NCI-H69 (cell line): Measurements from ENCODE around the gene MOGAT3.
"Not testable (repeated sequence)": the region's sequence is repeated elsewhere in the genome, so short reads cannot be mapped to it uniquely, and the experiment has no call there.

Source experiments
- DNase-seq: peaks from one replicate; lab custom pipeline; 2025; lab: John Stamatoyannopoulos, UW

MOGAT3 gene

GRCh38 chr7:101203740-101204738 lies 3.2 kb upstream of the MOGAT3 start:
- DNase-seq: not testable (repeated sequence)

GRCh38 chr7:101202603-101202918 lies 1.7 kb upstream of the MOGAT3 start:
- no peak for DNase-seq

- DNase-seq: peak; percentile 62
These were observed 1.1 kb upstream of the MOGAT3 start for GRCh38 chr7:101201695-101202602.

- DNase-seq: no peak
These were observed 353 bp downstream of the MOGAT3 start for GRCh38 chr7:101200504-101200861.

- not testable (repeated sequence) for DNase-seq
These were observed 1.3 kb downstream of the MOGAT3 start for GRCh38 chr7:101199522-101199921.

- no peak for DNase-seq
These were observed 2.4 kb downstream of the MOGAT3 start for GRCh38 chr7:101198476-101198875.

GRCh38 chr7:101197991-101198390 lies 2.8 kb downstream of the MOGAT3 start:
- DNase-seq: no peak

GRCh38 chr7:101195884-101196283 lies 5.0 kb downstream of the MOGAT3 start:
- DNase-seq: no peak

- no peak for DNase-seq
These were observed 11.7 kb downstream of the MOGAT3 start for GRCh38 chr7:101189109-101189508.

- no peak for DNase-seq
These were observed 13.9 kb downstream of the MOGAT3 start for GRCh38 chr7:101186844-101187428.

- DNase-seq: no peak
These were observed 14.6 kb downstream of the MOGAT3 start for GRCh38 chr7:101186194-101186593.

- DNase-seq: no peak
These were observed 15.5 kb downstream of the MOGAT3 start for GRCh38 chr7:101185258-101185839.

GRCh38 chr7:101180130-101180755 lies 20.6 kb downstream of the MOGAT3 start, which contains the start of gene NAT16:
Gene NAT16 (minus strand): TSS chr7:101180293. CDS start chr7:101174807, 5,486 bp downstream.
- DNase-seq: no peak

GRCh38 chr7:101179713-101180112 lies 21.1 kb downstream of the MOGAT3 start:
- peak; percentile 26 for DNase-seq

GRCh38 chr7:101179117-101179516 lies 21.7 kb downstream of the MOGAT3 start:
- peak; percentile 61 for DNase-seq

- no peak for DNase-seq
These were observed 23.2 kb downstream of the MOGAT3 start for GRCh38 chr7:101177644-101178043.

- DNase-seq: no peak
These were observed 25.2 kb downstream of the MOGAT3 start for GRCh38 chr7:101175664-101176063.

- DNase-seq: no peak
These were observed 26.4 kb downstream of the MOGAT3 start for GRCh38 chr7:101174322-101174854.

- peak; percentile 63 for DNase-seq
These were observed 27.0 kb downstream of the MOGAT3 start for GRCh38 chr7:101173752-101174244.

GRCh38 chr7:101172854-101173751 lies 27.7 kb downstream of the MOGAT3 start:
- DNase-seq: peak; percentile 84
